ENCODE results near the gene ABHD14A.

ABHD14A gene

GRCh38 chr3:52010431-52010830 lies 35.6 kb downstream of the ABHD14A start:
- no peak overlapping the region for H3K4me3 ChIP-seq (ENCODE audit: low read depth, low read length)
- TF ChIP-seq CTCF (IDR thresholded peaks at IDR 0.05; ENCODE audit: borderline replicate concordance, insufficient read depth, low read depth, low read length): no peak

GRCh38 chr3:52012699-52013098 lies 37.8 kb downstream of the ABHD14A start:
- TF ChIP-seq CTCF (IDR thresholded peaks at IDR 0.05; ENCODE audit: borderline replicate concordance, insufficient read depth, low read depth, low read length): no peak
- H3K4me3 ChIP-seq (ENCODE audit: low read depth, low read length): no peak overlapping the region

GRCh38 chr3:52013802-52014598 lies 39.1 kb downstream of the ABHD14A start:
- 0 out of 2 replicates have a peak, but pooled peaks have one; percentile 23 for TF ChIP-seq CTCF (IDR thresholded peaks at IDR 0.05; ENCODE audit: borderline replicate concordance, insufficient read depth, low read depth, low read length)
- H3K4me3 ChIP-seq (ENCODE audit: low read depth, low read length): no peak overlapping the region

- no peak overlapping the region for H3K4me3 ChIP-seq (ENCODE audit: low read depth, low read length)
- TF ChIP-seq CTCF (IDR thresholded peaks at IDR 0.05; ENCODE audit: borderline replicate concordance, insufficient read depth, low read depth, low read length): peak; percentile 27; the same call in 1 of the 2 replicates
Observed at GRCh38 chr3:52014613-52015012, 39.7 kb downstream of the ABHD14A start.

GRCh38 chr3:52015438-52016228 lies 40.8 kb downstream of the ABHD14A start:
- no peak overlapping the region for H3K4me3 ChIP-seq (ENCODE audit: low read depth, low read length)
- no peak for TF ChIP-seq CTCF (IDR thresholded peaks at IDR 0.05; ENCODE audit: borderline replicate concordance, insufficient read depth, low read depth, low read length)

GRCh38 chr3:52017586-52017985 lies 42.7 kb downstream of the ABHD14A start:
- no peak overlapping the region for H3K4me3 ChIP-seq (ENCODE audit: low read depth, low read length)
- TF ChIP-seq CTCF (IDR thresholded peaks at IDR 0.05; ENCODE audit: borderline replicate concordance, insufficient read depth, low read depth, low read length): no peak

Measured in GM12875 (cell line).